ENCODE results near the gene ZFP69B.

Gene ZFP69B

DNA sequence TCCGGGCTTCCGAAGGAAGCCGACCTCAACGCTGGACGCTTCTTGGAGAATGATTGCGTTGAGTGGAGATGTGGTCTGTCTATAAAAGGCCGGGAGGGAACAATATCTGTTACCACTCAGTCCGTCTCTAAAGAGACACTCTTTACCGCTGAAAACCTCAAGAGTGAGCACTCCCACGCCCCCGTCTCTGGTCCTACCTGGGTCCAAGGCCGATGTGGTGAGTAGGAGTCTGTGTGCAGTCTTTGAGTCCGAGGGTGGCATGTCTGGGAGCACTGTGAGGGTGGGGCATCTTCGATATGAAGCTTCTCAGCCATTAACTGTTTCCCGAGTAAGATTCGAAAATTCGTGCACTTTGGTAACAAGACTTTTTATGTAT lies 27.4 kb downstream of the ZFP69B start (continued):
- TF ChIP-seq, protein P1, sequence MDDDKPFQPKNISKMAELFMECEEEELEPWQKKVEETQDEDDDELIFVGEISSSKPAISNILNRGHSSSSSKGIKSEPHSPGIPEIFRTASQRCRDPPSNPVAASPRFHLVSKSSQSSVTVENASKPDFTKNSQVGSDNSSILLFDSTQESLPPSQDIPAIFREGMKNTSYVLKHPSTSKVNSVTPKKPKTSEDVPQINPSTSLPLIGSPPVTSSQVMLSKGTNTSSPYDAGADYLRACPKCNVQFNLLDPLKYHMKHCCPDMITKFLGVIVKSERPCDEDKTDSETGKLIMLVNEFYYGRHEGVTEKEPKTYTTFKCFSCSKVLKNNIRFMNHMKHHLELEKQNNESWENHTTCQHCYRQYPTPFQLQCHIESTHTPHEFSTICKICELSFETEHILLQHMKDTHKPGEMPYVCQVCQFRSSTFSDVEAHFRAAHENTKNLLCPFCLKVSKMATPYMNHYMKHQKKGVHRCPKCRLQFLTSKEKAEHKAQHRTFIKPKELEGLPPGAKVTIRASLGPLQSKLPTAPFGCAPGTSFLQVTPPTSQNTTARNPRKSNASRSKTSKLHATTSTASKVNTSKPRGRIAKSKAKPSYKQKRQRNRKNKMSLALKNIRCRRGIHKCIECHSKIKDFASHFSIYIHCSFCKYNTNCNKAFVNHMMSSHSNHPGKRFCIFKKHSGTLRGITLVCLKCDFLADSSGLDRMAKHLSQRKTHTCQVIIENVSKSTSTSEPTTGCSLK (tag by site-specific recombination; IDR thresholded peaks at IDR 0.05) = no peak
- TF ChIP-seq ZNF16 (tag by site-specific recombination; IDR thresholded peaks at IDR 0.05; ENCODE audit: low read depth) (no peak), ATF2 (tag by site-specific recombination; IDR thresholded peaks at IDR 0.05; ENCODE audit: low read depth) (no peak), ZNF214 (tag by site-specific recombination; IDR thresholded peaks at IDR 0.05; ENCODE audit: borderline replicate concordance) (no peak), ZSCAN18 (tag by site-specific recombination; IDR thresholded peaks at IDR 0.05) (no peak), TSHZ1 (tag by site-specific recombination; IDR thresholded peaks at IDR 0.05; ENCODE audit: borderline replicate concordance) (no peak), MZF1 (tag by site-specific recombination; IDR thresholded peaks at IDR 0.05; ENCODE audit: borderline replicate concordance) (no peak), ZNF670 (tag by site-specific recombination; IDR thresholded peaks at IDR 0.05; ENCODE audit: low read depth) (no peak), ZNF518A (tag by site-specific recombination; conservative IDR thresholded peaks at IDR 0.05; ENCODE audit: low read depth) (peak; percentile 32; the same call in 1 of the 2 replicates), YY1 (tag by site-specific recombination; IDR thresholded peaks at IDR 0.05) (no peak), ZNF792 (tag by site-specific recombination; IDR thresholded peaks at IDR 0.05) (no peak), ZNF391 (tag by site-specific recombination; IDR thresholded peaks at IDR 0.05; ENCODE audit: borderline replicate concordance, low read depth) (no peak), ZNF341 (tag by site-specific recombination; IDR thresholded peaks at IDR 0.05; ENCODE audit: low read depth) (peak; percentile 6; the same call in 1 of the 2 replicates), ZNF664 (tag by site-specific recombination; IDR thresholded peaks at IDR 0.05) (no peak), ZNF549 (tag by site-specific recombination; IDR thresholded peaks at IDR 0.05) (no peak), ZNF701 (tag by site-specific recombination; IDR thresholded peaks at IDR 0.05) (no peak)
- TF ChIP-seq, protein P2, sequence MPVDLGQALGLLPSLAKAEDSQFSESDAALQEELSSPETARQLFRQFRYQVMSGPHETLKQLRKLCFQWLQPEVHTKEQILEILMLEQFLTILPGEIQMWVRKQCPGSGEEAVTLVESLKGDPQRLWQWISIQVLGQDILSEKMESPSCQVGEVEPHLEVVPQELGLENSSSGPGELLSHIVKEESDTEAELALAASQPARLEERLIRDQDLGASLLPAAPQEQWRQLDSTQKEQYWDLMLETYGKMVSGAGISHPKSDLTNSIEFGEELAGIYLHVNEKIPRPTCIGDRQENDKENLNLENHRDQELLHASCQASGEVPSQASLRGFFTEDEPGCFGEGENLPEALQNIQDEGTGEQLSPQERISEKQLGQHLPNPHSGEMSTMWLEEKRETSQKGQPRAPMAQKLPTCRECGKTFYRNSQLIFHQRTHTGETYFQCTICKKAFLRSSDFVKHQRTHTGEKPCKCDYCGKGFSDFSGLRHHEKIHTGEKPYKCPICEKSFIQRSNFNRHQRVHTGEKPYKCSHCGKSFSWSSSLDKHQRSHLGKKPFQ (tag by site-specific recombination; IDR thresholded peaks at IDR 0.05) = no peak
- TF ChIP-seq, protein P3, sequence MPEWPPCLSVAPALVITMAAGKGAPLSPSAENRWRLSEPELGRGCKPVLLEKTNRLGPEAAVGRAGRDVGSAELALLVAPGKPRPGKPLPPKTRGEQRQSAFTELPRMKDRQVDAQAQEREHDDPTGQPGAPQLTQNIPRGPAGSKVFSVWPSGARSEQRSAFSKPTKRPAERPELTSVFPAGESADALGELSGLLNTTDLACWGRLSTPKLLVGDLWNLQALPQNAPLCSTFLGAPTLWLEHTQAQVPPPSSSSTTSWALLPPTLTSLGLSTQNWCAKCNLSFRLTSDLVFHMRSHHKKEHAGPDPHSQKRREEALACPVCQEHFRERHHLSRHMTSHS (tag by site-specific recombination; IDR thresholded peaks at IDR 0.05) = no peak
- TF ChIP-seq, protein P4, sequence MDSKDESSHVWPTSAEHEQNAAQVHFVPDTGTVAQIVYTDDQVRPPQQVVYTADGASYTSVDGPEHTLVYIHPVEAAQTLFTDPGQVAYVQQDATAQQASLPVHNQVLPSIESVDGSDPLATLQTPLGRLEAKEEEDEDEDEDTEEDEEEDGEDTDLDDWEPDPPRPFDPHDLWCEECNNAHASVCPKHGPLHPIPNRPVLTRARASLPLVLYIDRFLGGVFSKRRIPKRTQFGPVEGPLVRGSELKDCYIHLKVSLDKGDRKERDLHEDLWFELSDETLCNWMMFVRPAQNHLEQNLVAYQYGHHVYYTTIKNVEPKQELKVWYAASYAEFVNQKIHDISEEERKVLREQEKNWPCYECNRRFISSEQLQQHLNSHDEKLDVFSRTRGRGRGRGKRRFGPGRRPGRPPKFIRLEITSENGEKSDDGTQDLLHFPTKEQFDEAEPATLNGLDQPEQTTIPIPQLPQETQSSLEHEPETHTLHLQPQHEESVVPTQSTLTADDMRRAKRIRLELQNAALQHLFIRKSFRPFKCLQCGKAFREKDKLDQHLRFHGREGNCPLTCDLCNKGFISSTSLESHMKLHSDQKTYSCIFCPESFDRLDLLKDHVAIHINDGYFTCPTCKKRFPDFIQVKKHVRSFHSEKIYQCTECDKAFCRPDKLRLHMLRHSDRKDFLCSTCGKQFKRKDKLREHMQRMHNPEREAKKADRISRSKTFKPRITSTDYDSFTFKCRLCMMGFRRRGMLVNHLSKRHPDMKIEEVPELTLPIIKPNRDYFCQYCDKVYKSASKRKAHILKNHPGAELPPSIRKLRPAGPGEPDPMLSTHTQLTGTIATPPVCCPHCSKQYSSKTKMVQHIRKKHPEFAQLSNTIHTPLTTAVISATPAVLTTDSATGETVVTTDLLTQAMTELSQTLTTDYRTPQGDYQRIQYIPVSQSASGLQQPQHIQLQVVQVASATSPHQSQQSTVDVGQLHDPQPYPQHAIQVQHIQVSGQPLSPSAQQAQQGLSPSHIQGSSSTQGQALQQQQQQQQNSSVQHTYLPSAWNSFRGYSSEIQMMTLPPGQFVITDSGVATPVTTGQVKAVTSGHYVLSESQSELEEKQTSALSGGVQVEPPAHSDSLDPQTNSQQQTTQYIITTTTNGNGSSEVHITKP (tag by site-specific recombination; IDR thresholded peaks at IDR 0.05) = 0 out of 2 replicates have a peak, but pooled peaks have one; percentile 27
